ENCODE measurements around the gene ZSWIM4. TPM values are rescaled to one million over a fixed set of nuclear protein-coding genes. Genes with fewer than 3 reads are reported as not detected.

Gene ZSWIM4
- total RNA-seq (2016; rRNA removed; fragmentation: Illumina TruSeq; extraction: Trizol), result 0.27 and 0.33 TPM in 2 replicates
- 0.10 and 0.35 TPM in 2 replicates for total RNA-seq (2016; cell fraction: cytosol; rRNA removed; fragmentation: Illumina TruSeq; extraction: Trizol; ENCODE audit: low read depth)
- total RNA-seq (2016; cell fraction: insoluble cytoplasmic fraction; rRNA removed; fragmentation: Illumina TruSeq; extraction: Trizol), result 0.22 and 0.28 TPM in 2 replicates
- 0.09 and 0.14 TPM in 2 replicates for total RNA-seq (2016; cell fraction: membrane; rRNA removed; fragmentation: Illumina TruSeq; extraction: Trizol)
- total RNA-seq (2016; cell fraction: nucleus; rRNA removed; fragmentation: Illumina TruSeq; extraction: Trizol), result 0.28 and 0.37 TPM in 2 replicates
- polyA plus RNA-seq (2011; rRNA removed), result 0.86 and 1.8 TPM in 2 replicates
- polyA plus RNA-seq (2011; cell fraction: cytosol; rRNA removed), result 0.91 and 1.2 TPM in 2 replicates
- 3.4 and 3.5 TPM in 2 replicates for polyA plus RNA-seq (2011; cell fraction: nucleus; rRNA removed)
- polyA plus RNA-seq (2012), result 1.5 and 2.1 TPM in 2 replicates
- polyA plus RNA-seq (2016; cell fraction: cytosol; fragmentation: Illumina TruSeq; extraction: Trizol; ENCODE audit: low read depth), result 0.02 TPM in 1 of 2 replicates, not detected in the other
- 0.38 and 0.45 TPM in 2 replicates for polyA plus RNA-seq (2016; cell fraction: insoluble cytoplasmic fraction; fragmentation: Illumina TruSeq; extraction: Trizol; ENCODE audit: low read depth)
- 0.14 and 0.20 TPM in 2 replicates for polyA plus RNA-seq (2016; cell fraction: membrane; fragmentation: Illumina TruSeq; extraction: Trizol; ENCODE audit: low read depth)
- polyA plus RNA-seq (2016; cell fraction: nucleus; fragmentation: Illumina TruSeq; extraction: Trizol; ENCODE audit: insufficient read depth, low read depth), result 0.48 and 0.55 TPM in 2 replicates
- 1.7 and 5.3 TPM in 2 replicates for polyA minus RNA-seq (2011; rRNA and poly(A)+ RNA removed; ENCODE audit: low replicate concordance)
- 2.5 and 2.7 TPM in 2 replicates for polyA minus RNA-seq (2011; cell fraction: cytosol; rRNA and poly(A)+ RNA removed)
- polyA minus RNA-seq (2011; cell fraction: nucleus; rRNA and poly(A)+ RNA removed), result 2.1 and 2.4 TPM in 2 replicates
- percentile 38 among the genes with signal in this experiment for Bru-seq, nascent RNA
- percentile 39 among the genes with signal in this experiment for BruChase-seq, experiment 1, labeled RNA remaining after a 6-hour chase
- BruChase-seq, experiment 2, labeled RNA remaining after a 2-hour chase, result percentile 40 among the genes with signal in this experiment
- long read RNA-seq, experiment 1, result 0 reads
- long read RNA-seq, experiment 2, partial matches to known transcripts, result 4 of 11 reads
- long read RNA-seq, experiment 2, other reads (novel, unspliced or antisense), result 7 of 11 reads

GRCh38 chr19:13794757-13795589 lies at the start of gene ZSWIM4:
Gene ZSWIM4, plus strand, starts transcription at chr19:13795443. Its CDS starts 206 bp downstream, at chr19:13795649.
- Histone ChIP-seq H3K9me3 (ENCODE audit: low read length) (no peaks in the 10 kb centered on the region), H2AFZ (ENCODE audit: low read length) (no peak within 1 kb of the TSS), H3K79me2 (ENCODE audit: insufficient read depth, low read length) (peaks cover 2% of the 10 kb centered on the region), H3K4me2 (ENCODE audit: low read depth, low read length) (peak within 1 kb of the TSS; percentile 95), H3K4me3 (replicated peaks in 1 of 3; ENCODE audit: insufficient read depth in 1 of 3, low read depth in 2 of 3, low read length in 3 of 3) (peak within 1 kb of the TSS; percentile 70 to 93 (median 91)), H3K27ac (ENCODE audit: extremely low read length, insufficient read depth, low read length) (peak within 1 kb of the TSS; percentile 48), H4K20me1 (ENCODE audit: insufficient read depth, low read length) (no peaks in the 10 kb centered on the region), H3K27me3 (ENCODE audit: control insufficient read depth in 1 of 2, insufficient read depth in 2 of 2, low read length in 2 of 2) (no peaks in the 10 kb centered on the region), H3K9ac (ENCODE audit: insufficient read depth, low read depth, low read length) (peak within 1 kb of the TSS; percentile 66), H3K36me3 (replicated peaks in 1 of 2; ENCODE audit: control insufficient read depth in 1 of 2, insufficient read depth in 2 of 2, low read length in 2 of 2) (no peaks in the 10 kb centered on the region), H3K4me1 (ENCODE audit: insufficient read depth, low read length) (peaks cover 31% of the 10 kb centered on the region)
- ATAC-seq (peak; percentile 98), DNase-seq (ENCODE audit: low spot score) (peak; percentile 98), FAIRE-seq (peak; percentile 84)
- CTCF ChIA-PET (ENCODE audit: low intra/inter-chr PET ratio, low total read pairs), result no interaction called here
- no TSS peak for BruUV-seq (replicated peaks)
- intact Hi-C loops (cut with micrococcal nuclease; ENCODE audit: unreplicated experiment), result loop anchor here (5.0 kb wide), 1 partner anchor 37 kb away; no protein-coding TSS in a partner anchor
- WGBS (ENCODE audit: low lambda C conversion rate), result 3% methylated on average over 32 of the region's 71 CpGs
- POLR2A ChIA-PET, result interaction anchor here (0.6 to 3.5 kb wide), 13 partner anchors 10 to 631 kb away, joined by 3 to 19 read pairs (median 5); partner anchors contain the start of genes ASF1B and C19orf53
- in situ Hi-C loops (cut with HindIII; ENCODE audit: extremely low pct_ligation_motif_present, low pct_unique_long_range_greater_than_20kb), result no loop called here
- TF ChIP-seq ZKSCAN5 (CRISPR knock-in tag; IDR thresholded peaks at IDR 0.05) (peak; percentile 56; the same call in 1 of the 2 replicates), CHD4 (IDR thresholded peaks at IDR 0.05; ENCODE audit: borderline replicate concordance, low read length) (no peak; the same call in 1 of the 2 replicates), HOXA7 (CRISPR knock-in tag; IDR thresholded peaks at IDR 0.05) (no peak), MTA3 (CRISPR knock-in tag; IDR thresholded peaks at IDR 0.05) (no peak), TCF7L2 (IDR thresholded peaks at IDR 0.05; ENCODE audit: low read depth, low read length) (no peak), ZBTB46 (CRISPR knock-in tag; IDR thresholded peaks at IDR 0.05; ENCODE audit: borderline replicate concordance) (no peak), DNMT3B (CRISPR knock-in tag; conservative IDR thresholded peaks at IDR 0.05) (no peak), ZXDC (CRISPR knock-in tag; IDR thresholded peaks at IDR 0.05) (no peak), RCOR2 (CRISPR knock-in tag; IDR thresholded peaks at IDR 0.05) (peak; percentile 91), ZMYM4 (CRISPR knock-in tag; IDR thresholded peaks at IDR 0.05) (peak; percentile 46; the same call in 1 of the 2 replicates), ZNF703 (CRISPR knock-in tag; IDR thresholded peaks at IDR 0.05; ENCODE audit: borderline replicate concordance) (no peak)
